T-helper 2 cell (primary cell): ENCODE results near the gene CYP17A1.
A peak's percentile ranks its signal among the peaks of the same experiment; 100 is the strongest.
"Not testable (repeated sequence)": the region's sequence is repeated elsewhere in the genome, so short reads cannot be mapped to it uniquely, and the experiment has no call there.

Source experiments
- DNase-seq, 5 experiments: peaks; one replicate each; pipeline versions ENCODE4 v3.0.0 to v3.0.0-alpha.2; 2012 to 2022
- total RNA-seq, 2 donors: gene quantifications; one replicate each; lab custom pipeline; 2026; lab: John Stamatoyannopoulos, UW

CYP17A1 gene, protein sequence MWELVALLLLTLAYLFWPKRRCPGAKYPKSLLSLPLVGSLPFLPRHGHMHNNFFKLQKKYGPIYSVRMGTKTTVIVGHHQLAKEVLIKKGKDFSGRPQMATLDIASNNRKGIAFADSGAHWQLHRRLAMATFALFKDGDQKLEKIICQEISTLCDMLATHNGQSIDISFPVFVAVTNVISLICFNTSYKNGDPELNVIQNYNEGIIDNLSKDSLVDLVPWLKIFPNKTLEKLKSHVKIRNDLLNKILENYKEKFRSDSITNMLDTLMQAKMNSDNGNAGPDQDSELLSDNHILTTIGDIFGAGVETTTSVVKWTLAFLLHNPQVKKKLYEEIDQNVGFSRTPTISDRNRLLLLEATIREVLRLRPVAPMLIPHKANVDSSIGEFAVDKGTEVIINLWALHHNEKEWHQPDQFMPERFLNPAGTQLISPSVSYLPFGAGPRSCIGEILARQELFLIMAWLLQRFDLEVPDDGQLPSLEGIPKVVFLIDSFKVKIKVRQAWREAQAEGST
- total RNA-seq = 0 reads per million in 2 donors

GRCh38 chr10:102837230-102837721, at the start of gene CYP17A1:
TSS of gene CYP17A1 (minus strand) at chr10:102837413. CDS start at chr10:102837361, 52 bp downstream.
- DNase-seq = no peak

- no peak for DNase-seq
These were observed 43.0 kb upstream of the CYP17A1 start for GRCh38 chr10:102880256-102880655.

GRCh38 chr10:102878629-102879028, 41.4 kb upstream of the CYP17A1 start:
- DNase-seq = no peak

- DNase-seq = no peak
These were observed 39.5 kb upstream of the CYP17A1 start for GRCh38 chr10:102876747-102877153.

GRCh38 chr10:102872163-102872562, 35.0 kb upstream of the CYP17A1 start:
- no peak for DNase-seq

- DNase-seq = no peak
These were observed 33.0 kb upstream of the CYP17A1 start for GRCh38 chr10:102870221-102870620.

DNA sequence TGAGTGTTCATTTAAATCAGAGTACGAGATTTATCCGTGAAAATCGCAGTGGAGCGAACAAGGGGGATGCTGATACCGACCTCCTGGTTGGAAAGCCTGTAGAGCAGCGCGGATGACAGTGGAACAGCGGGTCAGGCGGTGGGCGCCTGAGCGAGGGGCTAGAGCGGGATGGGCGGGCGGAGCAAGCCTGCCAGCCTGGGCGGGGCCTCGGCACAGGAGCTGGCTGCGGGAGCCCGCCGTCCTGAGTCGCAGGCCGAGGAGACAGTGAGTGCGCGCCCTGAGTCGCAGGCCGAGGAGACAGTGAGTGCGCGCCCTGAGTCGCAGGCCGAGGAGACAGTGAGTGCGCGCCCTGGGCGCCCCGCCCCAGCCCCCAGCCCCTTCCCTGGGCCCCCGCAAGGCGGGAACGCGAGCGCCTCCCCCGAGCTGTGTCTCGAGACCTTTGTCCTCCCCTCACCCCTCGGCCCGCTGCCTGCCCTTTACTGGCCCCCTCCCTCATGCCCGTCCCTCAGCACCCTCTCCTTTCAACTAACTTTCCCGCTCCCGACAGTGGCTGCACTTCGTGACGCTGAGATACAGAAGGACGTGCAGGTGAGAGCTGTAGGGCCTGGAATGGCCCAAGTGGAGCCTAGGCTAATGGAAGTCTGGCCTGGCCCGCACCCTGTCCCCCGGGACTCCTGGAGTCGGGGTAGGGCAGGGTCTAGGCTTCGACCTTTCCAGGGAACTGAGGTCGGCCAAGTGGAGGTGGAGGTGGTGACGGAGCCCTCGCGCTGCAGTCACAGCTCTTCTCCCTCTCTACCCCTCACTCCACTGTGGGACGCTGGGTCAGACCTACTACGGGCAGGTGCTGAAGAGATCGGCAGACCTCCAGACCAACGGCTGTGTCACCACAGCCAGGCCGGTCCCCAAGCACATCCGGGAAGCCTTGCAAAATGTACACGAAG, 32.3 kb upstream of the CYP17A1 start, which contains the start of gene AS3MT:
Gene AS3MT (plus strand): TSS at position 213 of the 941 bp plus-strand sequence. CDS start 123 bp downstream, at position 336.
- DNase-seq = peak in 1 of 5 experiments; percentile 34

GRCh38 chr10:102868911-102869257, 31.7 kb upstream of the CYP17A1 start:
- no peak for DNase-seq

GRCh38 chr10:102865620-102866019, 28.4 kb upstream of the CYP17A1 start:
- no peak for DNase-seq

DNA sequence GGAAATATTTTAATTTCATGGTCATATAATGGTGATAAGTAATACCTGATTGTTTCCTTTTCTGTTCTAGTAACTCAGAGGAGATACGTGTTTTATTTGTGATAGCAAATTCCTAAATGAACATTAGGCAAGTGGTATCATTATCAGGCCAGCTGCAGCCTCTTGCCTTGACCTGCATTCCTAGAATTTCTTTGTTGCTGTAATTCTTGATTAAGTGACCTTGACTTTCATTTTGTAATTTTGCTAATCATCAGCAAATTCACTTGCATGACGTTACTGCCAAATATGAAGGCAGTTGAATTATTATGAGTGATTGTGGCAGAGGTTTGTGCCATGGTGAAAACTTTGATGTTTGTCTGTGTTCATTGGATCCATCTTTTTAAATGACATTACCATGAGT, 26.4 kb upstream of the CYP17A1 start:
- no peak for DNase-seq

DNA sequence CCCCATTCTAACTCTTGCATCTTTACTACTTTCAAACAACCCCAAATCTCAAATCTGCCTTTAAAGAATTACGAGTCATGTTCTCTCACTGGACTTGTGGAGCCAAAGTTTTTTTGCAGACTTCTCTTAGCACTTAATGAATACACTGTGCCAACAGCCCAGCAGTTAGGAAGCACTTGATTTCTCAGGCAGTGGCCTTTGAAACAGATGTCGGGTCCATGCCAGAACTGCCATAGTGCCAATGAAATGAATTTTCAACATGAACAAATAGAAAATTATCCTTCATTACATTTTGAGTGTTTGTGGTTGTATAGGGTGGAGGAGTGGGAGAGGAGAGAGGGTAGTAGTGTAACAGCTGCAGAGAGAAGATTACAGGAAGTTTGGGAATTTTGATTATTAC, 22.7 kb upstream of the CYP17A1 start:
- DNase-seq = no peak

- no peak for DNase-seq
These were observed 19.7 kb upstream of the CYP17A1 start for GRCh38 chr10:102856758-102857424.

- not testable (repeated sequence) for DNase-seq
These were observed 18.7 kb upstream of the CYP17A1 start for GRCh38 chr10:102855731-102856436.

DNA sequence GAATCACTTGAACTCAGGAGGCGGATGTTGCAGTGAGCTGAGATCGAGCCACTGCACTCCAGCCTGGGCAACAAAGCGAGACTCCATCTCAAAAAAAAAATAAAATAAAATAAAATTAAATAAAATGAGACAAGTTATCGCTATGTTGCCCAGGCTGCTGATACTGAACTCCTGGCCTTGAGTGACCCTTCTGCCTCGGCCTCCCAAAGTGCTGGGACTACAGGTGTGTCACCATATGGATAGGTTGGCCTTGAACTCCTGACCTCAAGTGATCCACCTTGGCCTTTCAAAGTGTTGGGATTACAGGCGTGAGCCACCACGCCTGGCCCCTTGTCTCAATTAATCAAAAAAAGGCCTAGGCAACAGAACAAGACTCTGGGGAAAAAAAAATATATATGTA, 16.0 kb upstream of the CYP17A1 start:
- DNase-seq = not testable (repeated sequence)

GRCh38 chr10:102850025-102850518, 12.9 kb upstream of the CYP17A1 start:
- DNase-seq = no peak

DNA sequence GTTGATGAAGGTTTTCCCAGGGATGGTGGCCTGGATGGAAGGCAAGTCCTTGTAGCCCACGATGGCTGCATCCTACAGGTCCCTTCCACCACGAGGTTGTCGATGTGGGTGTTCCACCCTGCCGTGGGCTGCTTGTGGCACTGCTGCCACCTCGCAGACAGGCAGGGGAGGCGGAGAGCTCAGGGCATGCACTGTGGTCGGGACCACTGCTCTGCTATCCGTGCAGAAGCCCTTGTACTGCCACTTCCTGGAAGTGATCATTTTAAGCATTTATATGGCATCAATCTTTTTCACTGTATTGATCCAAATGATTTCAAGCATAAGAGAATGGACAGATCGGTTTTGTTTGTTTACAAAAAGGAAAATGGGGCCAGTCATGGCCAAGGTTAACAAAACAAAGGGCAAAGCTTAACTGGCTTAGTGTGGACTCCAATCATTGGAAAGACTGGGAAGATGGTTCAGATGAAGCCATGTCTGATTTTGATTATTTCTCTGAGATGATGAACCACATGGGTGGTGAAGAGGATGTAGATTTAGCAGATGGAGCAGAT, 8.2 kb upstream of the CYP17A1 start:
- no peak for DNase-seq

GRCh38 chr10:102844190-102844776, 7.1 kb upstream of the CYP17A1 start:
- DNase-seq = not testable (repeated sequence)

DNA sequence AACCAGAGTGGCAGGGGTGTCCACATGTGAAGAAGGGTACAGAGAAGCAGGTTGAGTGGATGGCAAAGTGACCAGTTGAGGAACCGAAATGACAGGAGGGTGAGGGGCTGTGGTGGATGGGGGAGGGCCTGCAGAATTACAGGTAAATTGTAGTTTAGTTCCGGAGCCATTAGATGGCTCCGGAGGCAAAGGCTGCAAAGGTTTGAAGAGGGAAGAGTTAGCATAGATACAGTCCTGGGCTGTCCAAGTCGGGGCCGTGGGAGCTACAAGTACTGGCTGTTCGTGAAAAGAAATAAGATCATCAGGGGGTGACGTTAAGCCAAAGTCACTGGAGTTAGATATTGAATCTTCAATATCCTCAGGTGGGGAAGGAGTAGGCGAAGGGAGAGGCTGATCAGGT, 5.9 kb upstream of the CYP17A1 start:
- not testable (repeated sequence) for DNase-seq

GRCh38 chr10:102841827-102842345, 4.7 kb upstream of the CYP17A1 start:
- no peak for DNase-seq

- DNase-seq = not testable (repeated sequence)
These were observed 1.2 kb upstream of the CYP17A1 start for GRCh38 chr10:102838276-102838927.
